HFF-Myc (cell line): Measurements from ENCODE around the gene RBM23.

Experiments
- DNase-seq: peaks from one replicate; pipeline ENCODE4 v3.0.0-alpha.2; 2011; ENCODE audit warnings: low read depth; ENCODE audit errors: extremely low read depth
- H3K4me3 ChIP-seq: replicated peaks from 2 replicates; pipeline ENCODE4 v1.5.1; 2011; ENCODE audit warnings: low read depth, mild to moderate bottlenecking, control low read depth, low read length
- CTCF ChIP-seq: IDR thresholded peaks from 2 replicates; pipeline ENCODE4 v1.5.1; 2012; ENCODE audit warnings: mild to moderate bottlenecking, low read depth, low read length, control low read depth; ENCODE audit errors: missing control alignments

The RBM23 gene

GRCh38 chr14:22883173-22883976, 35.6 kb downstream of the RBM23 start, which contains the start of gene REM2:
TSS of gene REM2 (plus strand) at chr14:22883222. CDS start at chr14:22883288, 66 bp downstream.
- no peak for DNase-seq
- H3K4me3 ChIP-seq = no peak within 1 kb of the TSS
- no peak for TF ChIP-seq CTCF

GRCh38 chr14:22882529-22883172, 36.3 kb downstream of the RBM23 start:
- no peak overlapping the region for H3K4me3 ChIP-seq
- no peak for DNase-seq
- TF ChIP-seq CTCF = no peak

- no peak for DNase-seq
- TF ChIP-seq CTCF = no peak
- H3K4me3 ChIP-seq = no peak overlapping the region
These were observed 36.9 kb downstream of the RBM23 start for GRCh38 chr14:22882064-22882463.

GRCh38 chr14:22878271-22879246, 40.4 kb downstream of the RBM23 start:
- no peak overlapping the region for H3K4me3 ChIP-seq
- TF ChIP-seq CTCF = no peak
- no peak for DNase-seq

- no peak for TF ChIP-seq CTCF
- no peak for DNase-seq
- H3K4me3 ChIP-seq = no peak overlapping the region
These were observed 41.9 kb downstream of the RBM23 start for GRCh38 chr14:22877000-22877501.

GRCh38 chr14:22875748-22876319, 43.1 kb downstream of the RBM23 start:
- no peak for TF ChIP-seq CTCF
- no peak overlapping the region for H3K4me3 ChIP-seq
- no peak for DNase-seq
